HG03571 (cell line): ENCODE measurements around the gene SNORC.

Source experiments
- ATAC-seq: cut with Tn5 transposase; IDR thresholded peaks from one replicate; pipeline ENCODE4 v1.9.1; 2021; ENCODE audit not compliant: unreplicated experiment

Gene SNORC

DNA sequence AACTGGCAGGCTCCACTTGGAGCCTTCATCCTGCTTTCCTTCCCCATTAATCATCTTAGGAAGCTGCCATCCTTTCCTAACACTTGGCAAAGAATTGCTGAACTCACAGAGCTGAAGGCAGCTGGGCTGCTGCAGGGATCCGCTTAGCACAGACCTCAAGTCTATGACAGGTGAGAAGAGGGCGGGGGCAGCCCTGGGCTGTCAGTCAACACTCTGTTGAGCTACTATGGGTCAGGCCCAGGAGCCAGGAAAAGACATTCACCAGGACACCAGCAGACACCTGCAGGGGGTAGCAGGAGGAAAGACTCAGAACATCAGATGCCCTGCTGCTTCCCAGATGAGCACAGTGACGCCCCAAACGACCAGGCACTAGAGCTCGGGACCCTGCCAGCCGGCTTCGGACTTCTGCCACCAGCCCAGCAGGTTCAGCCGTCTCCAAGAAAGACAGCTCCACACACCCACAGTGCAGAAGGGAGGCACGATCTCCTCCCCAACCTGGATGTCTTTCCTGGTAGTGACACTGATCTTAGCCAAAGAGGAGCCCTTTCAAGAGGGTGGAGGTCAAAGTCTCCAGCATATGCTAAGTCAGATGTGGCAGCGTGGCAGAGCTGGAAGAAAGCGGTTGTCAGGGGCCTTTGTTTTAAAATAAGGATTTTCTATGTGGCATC lies 55.2 kb downstream of the SNORC start:
- ATAC-seq, result no peak

DNA sequence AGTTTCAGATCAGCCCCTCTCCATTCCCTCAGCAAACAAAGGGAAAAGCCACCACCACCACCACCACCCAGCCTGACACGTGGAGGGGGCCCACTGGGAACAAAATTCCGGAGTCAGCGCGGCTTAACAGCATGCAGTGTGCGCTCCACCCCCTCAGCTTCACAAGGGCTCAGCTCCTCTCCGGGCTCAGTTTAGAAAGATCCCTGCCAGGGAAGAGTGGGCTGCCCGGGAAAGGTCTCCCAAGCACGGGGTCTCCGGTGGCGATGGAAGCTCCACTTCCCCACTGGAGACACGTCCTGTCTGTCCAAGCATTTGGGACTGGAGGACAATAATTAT lies 55.7 kb downstream of the SNORC start:
- ATAC-seq, result no peak

DNA sequence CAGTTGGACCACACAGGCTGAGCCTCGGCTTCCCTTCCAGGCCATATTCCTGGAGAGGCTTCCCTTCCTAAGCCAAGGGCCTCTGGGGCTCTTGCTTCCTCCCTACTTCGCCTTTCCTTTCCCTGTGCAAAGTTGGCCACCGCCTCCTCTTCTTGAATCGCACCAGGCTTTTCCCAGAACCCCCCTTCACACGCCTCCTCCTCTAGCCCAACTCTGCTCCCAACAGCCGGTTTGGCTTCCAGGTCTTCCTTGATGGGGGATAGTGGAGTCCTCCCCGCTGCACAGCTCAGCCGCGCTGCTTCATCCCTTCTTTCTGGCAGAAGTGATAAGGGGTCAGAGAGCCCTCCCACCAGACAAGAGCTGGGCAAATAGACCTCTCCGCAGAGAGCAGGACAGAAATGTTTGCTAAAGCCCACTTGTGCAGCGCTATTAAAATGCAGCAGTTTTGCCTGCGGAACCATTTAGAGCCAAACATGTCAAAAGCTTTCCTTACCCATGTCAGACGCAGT lies 56.4 kb downstream of the SNORC start:
- ATAC-seq, result no peak

DNA sequence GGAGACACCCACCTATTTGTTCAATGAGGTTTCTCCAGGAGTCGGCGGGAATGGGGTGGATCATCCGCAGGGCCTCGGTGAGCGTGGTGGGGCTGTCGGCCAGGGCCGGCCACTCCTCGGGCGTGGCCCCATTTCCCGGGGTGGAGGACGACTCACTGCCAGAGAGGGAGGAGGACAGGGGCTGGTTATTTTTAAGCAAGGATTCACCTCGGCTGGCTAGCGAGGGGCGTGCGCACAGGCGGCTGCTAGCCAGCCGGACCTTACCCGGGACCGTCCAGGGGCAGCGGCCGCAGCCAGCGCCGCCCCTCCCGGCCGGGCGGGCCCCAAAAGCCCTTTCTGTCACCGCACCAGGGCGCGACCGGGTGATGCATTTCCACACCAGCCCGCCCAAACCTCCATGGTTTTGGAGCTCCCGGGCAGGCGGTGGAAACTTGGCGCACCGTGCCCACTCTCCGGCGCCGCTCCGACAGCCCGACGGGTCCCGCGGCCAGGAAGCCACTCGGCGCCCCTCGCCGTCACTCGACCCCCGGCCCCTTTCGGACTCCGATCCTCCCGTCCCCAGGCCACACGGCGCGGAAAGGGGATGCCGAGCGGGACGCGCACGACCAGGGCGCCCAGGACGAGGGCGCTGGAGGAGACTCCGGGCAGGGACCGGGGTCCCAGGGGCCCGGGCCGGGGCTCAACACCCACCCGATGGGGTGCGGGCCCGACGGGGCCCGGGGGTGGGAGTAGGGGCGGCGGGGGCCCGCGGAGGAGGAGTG lies 57.1 kb downstream of the SNORC start:
- no peak for ATAC-seq

DNA sequence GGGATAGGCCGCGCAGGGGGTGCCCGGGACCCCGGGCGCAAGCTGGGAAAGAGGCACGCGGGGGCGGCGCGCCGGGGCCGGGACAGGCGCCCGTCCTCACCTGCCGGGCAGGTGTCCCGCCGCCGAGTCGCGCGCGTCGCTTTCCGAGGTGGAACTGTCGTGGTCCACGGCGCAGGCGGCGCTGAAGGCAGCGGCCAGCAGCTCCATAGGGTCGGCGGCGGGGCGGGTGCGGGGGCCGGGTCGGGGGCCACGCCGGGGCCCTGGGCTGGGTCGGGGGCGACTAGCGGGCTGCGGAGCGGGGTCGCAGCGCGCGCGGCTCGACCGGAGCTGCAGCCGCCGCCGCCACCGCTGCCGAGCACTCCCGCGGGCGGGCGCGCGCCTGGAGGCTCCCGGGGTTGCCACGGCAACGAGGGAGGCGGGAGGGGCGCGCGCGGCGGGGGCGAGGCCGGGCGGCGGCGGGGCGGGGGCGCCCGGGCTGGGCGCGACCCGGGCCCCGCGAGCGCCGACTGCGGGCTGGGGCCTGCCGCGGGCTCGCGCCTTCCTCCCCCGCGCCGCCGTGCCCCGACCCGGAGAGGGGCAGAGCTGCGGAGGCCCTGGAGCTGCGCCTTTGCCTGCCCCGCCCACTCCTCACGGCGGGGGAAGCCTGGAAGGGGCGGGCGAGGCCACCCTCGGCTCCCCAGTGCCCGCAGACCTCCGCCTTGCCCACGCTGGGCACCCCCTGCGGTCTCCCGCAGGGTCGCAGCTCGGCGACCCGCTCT lies 57.9 kb downstream of the SNORC start:
- ATAC-seq, result no peak
